ENCODE results near the gene SFTPD. TPM values are rescaled to one million over a fixed set of nuclear protein-coding genes. Genes with fewer than 3 reads are reported as not detected.
"Not testable (repeated sequence)": the region's sequence is repeated elsewhere in the genome, so short reads cannot be mapped to it uniquely, and the experiment has no call there.

The SFTPD gene
- total RNA-seq (1 to 10 TPM in 1 of 9 donors, under 1 TPM in 4, not detected in 4; 0.69 to 1.0 (median 0.77) TPM), polyA plus RNA-seq (under 1 TPM; 0.24 to 0.57 (median 0.34) TPM)
- long read RNA-seq, donor 1, result 0 reads
- long read RNA-seq, donor 2, result 0 reads
- long read RNA-seq, donor 3, result 0 reads
- long read RNA-seq, donor 4, result 0 reads
- long read RNA-seq, donor 5, partial matches to known transcripts, result 0 of 1 reads
- long read RNA-seq, donor 5, other reads (novel, unspliced or antisense), result 1 of 1 reads
- long read RNA-seq, donor 6, result 0 reads
- long read RNA-seq, donor 7, result 0 reads
- long read RNA-seq, donor 8, result 0 reads
- long read RNA-seq, donor 9, result 0 reads
- long read RNA-seq, donor 10, result 0 reads

GRCh38 chr10:79948976-79949722 lies at the start of gene SFTPD:
TSS of gene SFTPD (minus strand) at chr10:79949105. CDS start at chr10:79946659, 2,446 bp downstream.
- Histone ChIP-seq H3K36me3 (replicated peaks in 1 of 2) (no peaks in the 10 kb centered on the region), H3K9me3 (replicated peaks in 1 of 3) (no peaks in the 10 kb centered on the region), H3K27ac (no peak within 1 kb of the TSS), H3K4me1 (replicated peaks in 1 of 2) (no peaks in the 10 kb centered on the region), H3K27me3 (no peaks in the 10 kb centered on the region), H3K4me3 (no peak within 1 kb of the TSS)
- WGBS, 4 donors, result 50 to 68% (median 65%) methylated on average over 3 of the region's 3 CpGs
- intact Hi-C loops (cut with DNase I), result no loop called here
- TF ChIP-seq CTCF (IDR thresholded peaks at IDR 0.05) (no peak), POLR2A (IDR thresholded peaks at IDR 0.05) (no peak)
- DNase-seq, result no peak

GRCh38 chr10:79995979-79996634 lies 47.2 kb upstream of the SFTPD start:
- TF ChIP-seq CTCF (IDR thresholded peaks at IDR 0.05) (no peak), POLR2A (IDR thresholded peaks at IDR 0.05) (no peak)
- no peak for DNase-seq
- H3K4me1 ChIP-seq (replicated peaks in 1 of 2), result no peaks in the 10 kb centered on the region
- 55 to 64% methylated on average over 1 of the region's 1 CpG; no CpG with 5 or more reads in 2 of the 4 donors for WGBS, 4 donors
- no peaks in the 10 kb centered on the region for H3K36me3 ChIP-seq (replicated peaks in 1 of 2)
- H3K9me3 ChIP-seq (replicated peaks in 1 of 3), result no peaks in the 10 kb centered on the region
- H3K27me3 ChIP-seq, result peaks cover 9% of the 10 kb centered on the region
- H3K4me3 ChIP-seq, result no peak overlapping the region
- intact Hi-C loops (cut with DNase I), result no loop called here
- no peak overlapping the region for H3K27ac ChIP-seq

- DNase-seq, result no peak
- Histone ChIP-seq H3K27me3 (peaks cover 9% of the 10 kb centered on the region), H3K4me3 (no peak overlapping the region), H3K36me3 (replicated peaks in 1 of 2) (no peaks in the 10 kb centered on the region), H3K4me1 (replicated peaks in 1 of 2) (no peaks in the 10 kb centered on the region), H3K9me3 (replicated peaks in 1 of 3) (no peaks in the 10 kb centered on the region), H3K27ac (no peak overlapping the region)
- intact Hi-C loops (cut with DNase I), result no loop called here
- TF ChIP-seq CTCF (IDR thresholded peaks at IDR 0.05) (no peak), POLR2A (IDR thresholded peaks at IDR 0.05) (no peak)
- 59 to 77% (median 71%) methylated on average over 4 to 5 of the region's 5 CpGs for WGBS, 4 donors
Measured at GRCh38 chr10:79994556-79994955, 45.7 kb upstream of the SFTPD start.

GRCh38 chr10:79988199-79988598 lies 39.3 kb upstream of the SFTPD start:
- H3K4me3 ChIP-seq; intact Hi-C loops (cut with DNase I): not testable (repeated sequence)
- WGBS, 4 donors, result 74 to 84% (median 76%) methylated on average over 2 of the region's 2 CpGs

GRCh38 chr10:79986661-79987060 lies 37.8 kb upstream of the SFTPD start:
- peaks cover 25% of the 10 kb centered on the region for H3K27me3 ChIP-seq
- H3K9me3 ChIP-seq (replicated peaks in 1 of 3); H3K27ac ChIP-seq; H3K4me1 ChIP-seq (replicated peaks in 1 of 2); DNase-seq; intact Hi-C loops (cut with DNase I); H3K4me3 ChIP-seq; H3K36me3 ChIP-seq (replicated peaks in 1 of 2): not testable (repeated sequence)
- 49 to 56% (median 52%) methylated on average over 2 of the region's 2 CpGs for WGBS, 4 donors

More at GRCh38 chr10:79988199-79988598, 39.3 kb upstream of the SFTPD start:
- H3K36me3 ChIP-seq (replicated peaks in 1 of 2); H3K4me1 ChIP-seq (replicated peaks in 1 of 2); DNase-seq; H3K27ac ChIP-seq; H3K9me3 ChIP-seq (replicated peaks in 1 of 3): not testable (repeated sequence)
- H3K27me3 ChIP-seq, result peaks cover 11% of the 10 kb centered on the region
